ENCODE results near the gene RANBP17. TPM values are rescaled to one million over a fixed set of nuclear protein-coding genes. Genes with fewer than 3 reads are reported as not detected.

Gene RANBP17
- total and polyA plus RNA-seq, 2 experiments from 2014 or later, result 10.9 to 20.0 TPM

- TF ChIP-seq CTCF (IDR thresholded peaks at IDR 0.05; ENCODE audit: low read depth, low read length), result no peak
- H3K27me3 ChIP-seq, result no peaks in the 10 kb centered on the region
- no peak for DNase-seq (ENCODE audit: low read depth in 1 of 2, low spot score in 1 of 2)
- no peaks in the 10 kb centered on the region for H3K36me3 ChIP-seq
- no peaks in the 10 kb centered on the region for H3K9me3 ChIP-seq (ENCODE audit: low read depth)
- no peak overlapping the region for H3K4me3 ChIP-seq
- no peaks in the 10 kb centered on the region for H3K4me1 ChIP-seq (ENCODE audit: low read depth)
- no peak overlapping the region for H3K27ac ChIP-seq
These were observed 343.6 kb downstream of the RANBP17 start for GRCh38 chr5:171205375-171205774.

- Histone ChIP-seq H3K27ac (no peak overlapping the region), H3K4me3 (no peak overlapping the region), H3K4me1 (ENCODE audit: low read depth) (no peaks in the 10 kb centered on the region), H3K27me3 (no peaks in the 10 kb centered on the region), H3K36me3 (no peaks in the 10 kb centered on the region), H3K9me3 (ENCODE audit: low read depth) (no peaks in the 10 kb centered on the region)
- peak; percentile 50 to 63 for DNase-seq (ENCODE audit: low read depth in 1 of 2, low spot score in 1 of 2)
- peak; percentile 65 for TF ChIP-seq CTCF (IDR thresholded peaks at IDR 0.05; ENCODE audit: low read depth, low read length)
These were observed 345.5 kb downstream of the RANBP17 start for GRCh38 chr5:171207256-171207847.

- no peaks in the 10 kb centered on the region for H3K4me1 ChIP-seq (ENCODE audit: low read depth)
- no peaks in the 10 kb centered on the region for H3K36me3 ChIP-seq
- no peaks in the 10 kb centered on the region for H3K9me3 ChIP-seq (ENCODE audit: low read depth)
- H3K27me3 ChIP-seq, result no peaks in the 10 kb centered on the region
- H3K27ac ChIP-seq, result no peak overlapping the region
- no peak overlapping the region for H3K4me3 ChIP-seq
- DNase-seq (ENCODE audit: low read depth in 1 of 2, low spot score in 1 of 2), result no peak
- TF ChIP-seq CTCF (IDR thresholded peaks at IDR 0.05; ENCODE audit: low read depth, low read length), result no peak
These were observed 360.1 kb downstream of the RANBP17 start for GRCh38 chr5:171221916-171222315.

GRCh38 chr5:171223927-171224326 lies 362.1 kb downstream of the RANBP17 start:
- no peak overlapping the region for H3K4me3 ChIP-seq
- no peak for TF ChIP-seq CTCF (IDR thresholded peaks at IDR 0.05; ENCODE audit: low read depth, low read length)
- no peaks in the 10 kb centered on the region for H3K36me3 ChIP-seq
- H3K4me1 ChIP-seq (ENCODE audit: low read depth), result no peaks in the 10 kb centered on the region
- H3K9me3 ChIP-seq (ENCODE audit: low read depth), result no peaks in the 10 kb centered on the region
- no peaks in the 10 kb centered on the region for H3K27me3 ChIP-seq
- H3K27ac ChIP-seq, result no peak overlapping the region
- DNase-seq (ENCODE audit: low read depth in 1 of 2, low spot score in 1 of 2), result no peak

GRCh38 chr5:171226096-171226754 lies 364.4 kb downstream of the RANBP17 start:
- no peaks in the 10 kb centered on the region for H3K27me3 ChIP-seq

More at GRCh38 chr5:171226096-171226754, 364.4 kb downstream of the RANBP17 start:
- no peak overlapping the region for H3K4me3 ChIP-seq
- no peaks in the 10 kb centered on the region for H3K9me3 ChIP-seq (ENCODE audit: low read depth)
- TF ChIP-seq CTCF (IDR thresholded peaks at IDR 0.05; ENCODE audit: low read depth, low read length), result peak; percentile 14
- DNase-seq (ENCODE audit: low read depth in 1 of 2, low spot score in 1 of 2), result no peak
- no peaks in the 10 kb centered on the region for H3K4me1 ChIP-seq (ENCODE audit: low read depth)
- no peaks in the 10 kb centered on the region for H3K36me3 ChIP-seq
- no peak overlapping the region for H3K27ac ChIP-seq
